Right lobe of liver (tissue), 4 donors: ENCODE data around the gene CDHR5.
"Not testable (repeated sequence)": the region's sequence is repeated elsewhere in the genome, so short reads cannot be mapped to it uniquely, and the experiment has no call there.

Experiments
- POLR2A ChIP-seq: fragments of 450-650 bp; IDR thresholded peaks from one replicate; pipeline ENCODE4 v1.6.1; 2017; ENCODE audit warnings: antibody characterized with exemption, mild to moderate bottlenecking
- TF ChIP-seq, protein P1 (sequence below), 4 donors: fragments of 200-600 bp in 3 of 4; fragments of 450-650 bp in 1 of 4; IDR thresholded peaks; one replicate each; pipeline versions ENCODE4 v1.5.1 to v1.8.0; 2016 to 2022; ENCODE audit warnings: antibody characterized with exemption in 4 of 4, mild to moderate bottlenecking in 2 of 4
- donor health status: DM: no; HTN: no; CAD: no.
- donor health status: DM: no; HTN: no; CAD: no.
- donor health status: DM: no; HTN: yes; CAD: no.

- not testable (repeated sequence) for TF ChIP-seq POLR2A
- TF ChIP-seq, protein P1, sequence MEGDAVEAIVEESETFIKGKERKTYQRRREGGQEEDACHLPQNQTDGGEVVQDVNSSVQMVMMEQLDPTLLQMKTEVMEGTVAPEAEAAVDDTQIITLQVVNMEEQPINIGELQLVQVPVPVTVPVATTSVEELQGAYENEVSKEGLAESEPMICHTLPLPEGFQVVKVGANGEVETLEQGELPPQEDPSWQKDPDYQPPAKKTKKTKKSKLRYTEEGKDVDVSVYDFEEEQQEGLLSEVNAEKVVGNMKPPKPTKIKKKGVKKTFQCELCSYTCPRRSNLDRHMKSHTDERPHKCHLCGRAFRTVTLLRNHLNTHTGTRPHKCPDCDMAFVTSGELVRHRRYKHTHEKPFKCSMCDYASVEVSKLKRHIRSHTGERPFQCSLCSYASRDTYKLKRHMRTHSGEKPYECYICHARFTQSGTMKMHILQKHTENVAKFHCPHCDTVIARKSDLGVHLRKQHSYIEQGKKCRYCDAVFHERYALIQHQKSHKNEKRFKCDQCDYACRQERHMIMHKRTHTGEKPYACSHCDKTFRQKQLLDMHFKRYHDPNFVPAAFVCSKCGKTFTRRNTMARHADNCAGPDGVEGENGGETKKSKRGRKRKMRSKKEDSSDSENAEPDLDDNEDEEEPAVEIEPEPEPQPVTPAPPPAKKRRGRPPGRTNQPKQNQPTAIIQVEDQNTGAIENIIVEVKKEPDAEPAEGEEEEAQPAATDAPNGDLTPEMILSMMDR (IDR thresholded peaks at IDR 0.05), result not testable (repeated sequence)
Observed at GRCh38 chr11:654444-654843, 29.7 kb upstream of the CDHR5 start.
